Measurements from ENCODE around the gene CPTP.

DNA sequence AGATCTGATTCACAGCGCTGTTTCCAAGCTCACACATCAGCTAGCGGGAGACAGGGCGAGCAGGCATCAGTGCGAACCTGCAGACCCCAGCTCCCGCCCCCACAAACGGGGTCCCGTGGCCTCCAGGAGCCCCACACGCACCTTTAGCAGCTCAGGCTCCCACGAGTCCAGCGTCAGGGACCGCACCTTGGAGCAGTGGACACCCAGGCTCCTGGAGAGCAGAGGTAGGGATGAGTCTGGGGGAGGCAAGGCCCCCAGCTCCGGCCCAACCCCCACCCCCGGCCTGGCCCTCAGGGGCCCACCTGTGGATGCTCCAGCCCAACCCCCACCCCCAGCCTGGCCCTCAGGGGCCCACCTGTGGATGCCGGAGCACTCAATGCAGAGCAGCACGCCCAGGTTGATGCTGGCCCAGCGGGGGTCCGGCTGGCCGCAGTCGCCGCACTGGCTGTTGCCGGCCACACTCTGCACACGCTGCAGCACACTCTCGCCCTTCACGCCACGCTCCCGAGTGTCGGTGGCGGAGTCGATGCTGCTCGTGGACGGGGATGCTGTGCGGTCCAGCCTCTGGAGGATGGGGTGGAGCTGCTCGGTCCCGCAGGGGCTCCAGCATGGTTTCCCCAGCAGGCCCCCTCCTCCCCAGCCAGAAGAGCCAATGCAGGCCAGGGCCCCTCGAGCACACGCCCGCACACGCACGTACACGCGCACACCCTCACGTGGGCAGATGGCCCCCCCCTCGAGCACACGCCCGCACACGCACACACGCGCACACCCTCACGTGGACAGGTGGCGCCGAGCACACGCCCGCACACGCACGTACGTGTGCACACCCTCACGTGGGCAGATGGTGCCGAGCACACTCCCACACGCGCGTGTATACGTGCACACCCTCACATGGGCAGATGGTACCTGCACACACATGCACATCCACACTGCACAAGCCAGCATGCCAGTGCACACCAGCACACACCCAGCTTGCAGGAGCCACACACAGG is 28.2 kb upstream of the CPTP start:
- TF ChIP-seq, protein P1, sequence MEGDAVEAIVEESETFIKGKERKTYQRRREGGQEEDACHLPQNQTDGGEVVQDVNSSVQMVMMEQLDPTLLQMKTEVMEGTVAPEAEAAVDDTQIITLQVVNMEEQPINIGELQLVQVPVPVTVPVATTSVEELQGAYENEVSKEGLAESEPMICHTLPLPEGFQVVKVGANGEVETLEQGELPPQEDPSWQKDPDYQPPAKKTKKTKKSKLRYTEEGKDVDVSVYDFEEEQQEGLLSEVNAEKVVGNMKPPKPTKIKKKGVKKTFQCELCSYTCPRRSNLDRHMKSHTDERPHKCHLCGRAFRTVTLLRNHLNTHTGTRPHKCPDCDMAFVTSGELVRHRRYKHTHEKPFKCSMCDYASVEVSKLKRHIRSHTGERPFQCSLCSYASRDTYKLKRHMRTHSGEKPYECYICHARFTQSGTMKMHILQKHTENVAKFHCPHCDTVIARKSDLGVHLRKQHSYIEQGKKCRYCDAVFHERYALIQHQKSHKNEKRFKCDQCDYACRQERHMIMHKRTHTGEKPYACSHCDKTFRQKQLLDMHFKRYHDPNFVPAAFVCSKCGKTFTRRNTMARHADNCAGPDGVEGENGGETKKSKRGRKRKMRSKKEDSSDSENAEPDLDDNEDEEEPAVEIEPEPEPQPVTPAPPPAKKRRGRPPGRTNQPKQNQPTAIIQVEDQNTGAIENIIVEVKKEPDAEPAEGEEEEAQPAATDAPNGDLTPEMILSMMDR (IDR thresholded peaks at IDR 0.05), result no peak
- TF ChIP-seq POLR2A (IDR thresholded peaks at IDR 0.05) (no peak), EP300 (IDR thresholded peaks at IDR 0.05) (no peak)
